Endometrial microvascular endothelial cells (primary cell): ENCODE data around the gene SKP1. TPM values are rescaled to one million over a fixed set of nuclear protein-coding genes. Genes with fewer than 3 reads are reported as not detected.

Experiments
- in situ Hi-C: cut with HindIII; loops from 2 replicates; pipeline ENCODE4 v1.10.0; 2017; ENCODE audit warnings: low sequenced_read_pairs, low pct_unique_long_range_greater_than_20kb; ENCODE audit errors: inconsistent ontology term
- total RNA-seq: library from RNA; depleted of rRNA; stranded (reverse); fragments of >200 nt; gene quantifications from one replicate; pipeline ENCODE4 v1.2.3, GENCODE V29; 2015; ENCODE audit errors: inconsistent ontology term

SKP1 gene
- total RNA-seq, 1 donor from 2014 or later: 339 TPM

DNA sequence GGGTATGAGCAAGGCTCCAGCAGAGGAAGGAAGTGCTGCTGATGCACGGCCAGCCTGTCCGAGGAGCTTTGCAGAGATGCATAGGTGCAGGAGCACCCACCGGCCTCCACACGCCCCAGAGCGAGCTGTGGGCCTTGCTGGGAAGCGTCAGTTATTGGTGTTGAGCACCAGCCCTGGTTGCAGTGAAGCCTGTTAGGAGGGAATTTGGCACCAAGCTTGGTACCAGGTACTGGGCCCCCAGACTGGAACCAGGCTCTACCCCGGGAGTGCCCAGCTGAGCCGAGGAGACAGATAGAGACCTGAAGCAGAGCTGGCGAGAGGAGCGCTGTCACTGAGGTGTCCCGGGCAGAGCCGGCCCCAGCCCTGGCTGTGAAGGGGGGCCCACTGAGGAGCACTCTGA lies 57.0 kb downstream of the SKP1 start:
- in situ Hi-C loops: no loop called here

DNA sequence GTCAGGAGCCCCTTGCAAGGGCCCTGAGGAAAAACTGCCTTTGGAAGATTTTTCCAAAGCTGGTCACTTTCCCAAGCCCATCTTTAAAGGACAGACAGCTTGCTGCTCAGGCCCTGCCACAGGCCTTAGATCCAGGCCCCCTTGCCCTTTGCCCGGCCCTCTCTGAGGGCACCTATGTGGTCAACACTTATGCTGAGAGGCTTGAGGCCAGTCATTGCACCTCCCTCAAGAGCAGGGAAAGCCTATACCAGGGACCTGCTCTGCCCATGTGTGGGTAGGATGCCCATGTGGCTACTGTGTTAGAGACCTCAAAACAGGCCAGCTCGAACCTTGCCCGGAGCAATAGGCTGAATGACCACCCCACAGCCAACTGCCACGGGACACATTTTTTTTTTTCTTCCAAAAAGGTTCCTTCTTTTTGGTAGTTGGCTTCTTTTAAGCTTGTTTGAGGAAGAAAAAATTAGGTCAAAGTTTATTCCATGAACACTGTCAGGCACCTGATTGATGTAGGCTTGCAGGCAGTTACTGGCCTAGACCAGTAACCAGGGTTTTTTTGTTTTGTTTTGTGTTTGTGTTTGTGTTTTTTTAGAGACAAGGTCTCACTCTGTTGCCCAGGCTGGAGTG lies 58.4 kb downstream of the SKP1 start:
- in situ Hi-C loops: no loop called here

DNA sequence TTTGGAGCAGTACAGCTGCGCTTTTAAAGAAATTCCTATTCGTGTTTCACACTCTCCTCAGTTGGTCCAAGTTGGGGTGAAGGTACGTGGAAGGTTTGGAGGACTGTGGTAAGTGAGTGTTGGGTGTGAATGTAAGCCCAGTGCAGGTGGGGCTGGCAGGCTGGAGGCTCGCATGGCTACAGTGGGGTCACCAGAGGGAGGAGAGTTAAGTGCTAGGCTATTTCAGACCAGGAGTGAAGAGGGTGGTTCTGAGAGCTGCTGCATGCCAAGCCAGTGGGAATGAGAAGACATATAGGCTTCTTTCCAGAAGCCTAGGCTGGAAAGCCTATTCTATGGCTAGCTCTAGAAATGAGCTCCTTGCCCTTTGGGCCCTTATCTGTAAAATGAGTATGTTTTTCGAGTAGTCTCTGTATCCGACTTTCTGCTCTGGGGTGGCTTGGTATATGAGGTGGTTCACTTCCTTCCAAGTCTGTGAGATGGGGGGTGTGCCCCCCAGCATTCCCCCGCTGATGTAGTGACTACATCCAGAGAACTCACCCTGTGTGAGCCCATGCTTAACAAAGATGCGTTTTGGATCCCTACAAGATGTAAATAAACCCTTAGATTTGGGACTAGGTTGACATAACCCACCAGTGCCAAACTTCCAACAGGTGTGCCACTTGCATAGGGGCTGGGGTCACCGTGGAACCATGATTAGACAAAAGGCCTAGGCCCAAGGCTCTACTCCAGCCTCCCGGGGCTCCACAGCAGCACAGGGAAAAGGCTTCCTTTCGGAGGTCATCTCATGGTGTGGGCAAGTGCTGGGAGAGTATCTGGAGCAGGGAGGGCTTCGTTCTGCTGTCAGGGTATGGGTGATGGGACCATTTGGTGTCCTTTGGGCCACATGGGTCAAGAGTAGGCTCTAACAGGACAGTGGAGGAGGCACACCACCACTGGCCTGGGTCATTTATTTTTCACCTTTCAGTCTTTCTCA lies 59.7 kb downstream of the SKP1 start:
- in situ Hi-C loops: no loop called here

DNA sequence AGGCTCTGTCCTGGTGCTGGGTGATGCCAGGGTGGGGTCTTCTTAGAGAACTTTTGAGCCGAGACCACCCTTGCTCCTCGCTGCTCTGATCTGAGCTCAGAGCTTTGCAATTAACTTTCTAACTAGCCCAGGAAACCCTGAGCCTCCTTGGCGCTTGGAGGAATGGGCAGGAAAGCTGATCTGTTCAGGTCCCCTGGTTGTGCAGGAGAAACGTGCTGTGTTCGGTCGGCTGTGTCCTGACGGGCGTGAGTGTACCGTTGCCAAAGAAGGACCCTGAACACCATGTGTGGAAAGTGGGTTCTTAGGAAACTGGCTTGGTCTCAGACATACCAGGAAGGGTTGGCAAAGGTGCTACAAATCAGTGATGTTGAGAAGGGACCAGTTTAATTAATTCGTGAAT lies 60.5 kb downstream of the SKP1 start:
- in situ Hi-C loops: no loop called here

DNA sequence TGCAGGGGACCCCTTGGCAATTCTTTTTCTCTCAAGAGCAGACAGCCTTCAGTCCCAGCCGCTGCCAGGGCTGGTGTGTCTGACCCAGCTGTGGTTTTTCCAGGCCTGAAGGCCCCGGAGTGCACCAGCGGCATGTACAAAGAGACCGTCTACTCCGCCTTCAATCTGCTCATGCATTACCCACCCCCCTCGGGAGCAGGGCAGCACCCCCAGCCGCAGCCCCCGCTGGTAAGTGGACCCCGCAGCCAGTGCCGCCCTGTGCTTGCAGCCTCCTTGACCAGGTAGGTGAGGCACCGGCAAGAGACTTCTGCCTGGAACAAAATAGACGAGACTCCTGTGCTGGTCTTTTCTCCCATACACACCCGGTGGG lies 61.0 kb downstream of the SKP1 start:
- in situ Hi-C loops: no loop called here

DNA sequence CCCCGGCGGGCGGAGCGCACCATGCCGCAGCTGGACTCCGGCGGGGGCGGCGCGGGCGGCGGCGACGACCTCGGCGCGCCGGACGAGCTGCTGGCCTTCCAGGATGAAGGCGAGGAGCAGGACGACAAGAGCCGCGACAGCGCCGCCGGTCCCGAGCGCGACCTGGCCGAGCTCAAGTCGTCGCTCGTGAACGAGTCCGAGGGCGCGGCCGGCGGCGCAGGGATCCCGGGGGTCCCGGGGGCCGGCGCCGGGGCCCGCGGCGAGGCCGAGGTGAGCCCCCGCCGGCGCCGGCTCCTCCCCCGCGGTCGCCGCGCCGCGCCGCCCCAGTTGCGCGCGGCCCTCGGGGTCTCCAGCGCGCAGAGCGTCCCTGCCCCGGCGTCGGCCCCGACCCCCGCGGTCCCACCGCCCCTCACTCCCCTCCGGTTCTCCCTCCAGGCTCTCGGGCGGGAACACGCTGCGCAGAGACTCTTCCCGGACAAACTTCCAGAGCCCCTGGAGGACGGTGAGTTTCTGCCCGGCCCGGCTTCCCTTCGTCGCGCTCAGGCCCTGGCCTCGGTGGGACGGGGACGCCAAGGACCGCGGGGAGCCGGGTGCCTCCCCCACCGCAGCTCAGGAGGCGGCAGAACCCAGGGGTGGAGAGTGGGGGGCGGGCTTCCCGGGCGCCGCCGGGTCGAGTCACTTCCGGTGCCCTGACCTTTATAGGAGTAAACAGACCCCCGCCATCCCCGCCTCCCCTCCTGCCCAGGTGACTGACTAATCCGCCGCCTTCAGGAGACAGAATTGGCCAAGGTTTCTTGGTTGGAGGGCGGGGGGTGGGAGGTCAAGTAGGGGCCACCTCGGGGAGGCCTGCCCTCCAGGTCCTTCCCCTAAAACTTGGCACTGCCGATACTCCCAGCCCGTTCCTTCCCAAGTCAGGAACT lies 61.6 kb downstream of the SKP1 start:
- in situ Hi-C loops: no loop called here

DNA sequence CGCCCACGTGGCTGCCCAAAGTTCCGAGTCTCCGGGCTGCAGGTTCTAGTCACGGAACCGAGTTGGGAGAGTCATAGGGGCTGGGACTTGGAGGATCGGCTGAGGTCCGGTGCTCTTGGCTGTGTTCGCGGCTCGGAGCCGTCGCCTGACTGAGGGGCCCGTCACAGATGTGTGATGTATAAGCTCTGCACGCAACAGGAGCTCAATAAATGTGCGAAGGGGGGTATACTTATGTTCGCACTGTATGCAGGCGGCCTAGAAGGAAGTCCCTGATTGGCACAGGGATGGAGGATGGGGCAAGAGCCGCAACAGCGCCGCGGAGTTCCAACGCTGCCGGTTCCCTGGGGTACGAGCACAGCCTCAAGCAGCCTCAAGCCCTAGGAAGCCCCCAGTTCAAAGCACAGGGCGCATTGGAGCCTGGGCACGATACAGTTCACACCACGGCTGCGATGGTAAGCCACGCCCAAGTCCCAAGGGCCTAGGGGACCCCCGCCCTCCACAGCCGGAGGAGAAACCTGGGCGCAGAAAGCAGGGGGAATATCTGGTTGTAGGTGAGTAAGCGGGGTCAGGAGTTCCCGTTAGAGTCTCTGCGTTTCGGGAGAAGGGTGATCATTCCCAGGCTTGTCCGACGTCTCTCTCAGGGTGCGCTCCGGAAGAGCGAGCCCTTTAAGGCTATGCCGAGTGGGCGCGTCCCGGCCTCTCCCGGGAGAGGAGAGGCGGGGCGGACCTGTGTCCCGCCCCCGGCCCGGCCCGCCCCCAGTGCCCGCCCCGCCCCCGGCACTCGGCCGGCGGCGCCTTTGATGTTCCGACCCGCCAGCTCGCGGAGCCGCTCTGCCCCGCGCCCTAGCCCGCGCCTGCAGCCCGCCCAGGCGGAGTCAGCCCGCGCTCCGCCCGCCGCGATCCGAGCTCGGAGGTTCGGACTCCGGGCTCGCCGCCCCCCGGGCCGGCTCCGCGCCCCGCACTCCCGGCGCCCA lies 62.6 kb downstream of the SKP1 start, which contains the start of gene TCF7:
TSS of gene TCF7 (plus strand) at position 780 of the 974 bp plus-strand sequence. CDS start 226 bp downstream, outside the sequence.
- in situ Hi-C loops: no loop called here

DNA sequence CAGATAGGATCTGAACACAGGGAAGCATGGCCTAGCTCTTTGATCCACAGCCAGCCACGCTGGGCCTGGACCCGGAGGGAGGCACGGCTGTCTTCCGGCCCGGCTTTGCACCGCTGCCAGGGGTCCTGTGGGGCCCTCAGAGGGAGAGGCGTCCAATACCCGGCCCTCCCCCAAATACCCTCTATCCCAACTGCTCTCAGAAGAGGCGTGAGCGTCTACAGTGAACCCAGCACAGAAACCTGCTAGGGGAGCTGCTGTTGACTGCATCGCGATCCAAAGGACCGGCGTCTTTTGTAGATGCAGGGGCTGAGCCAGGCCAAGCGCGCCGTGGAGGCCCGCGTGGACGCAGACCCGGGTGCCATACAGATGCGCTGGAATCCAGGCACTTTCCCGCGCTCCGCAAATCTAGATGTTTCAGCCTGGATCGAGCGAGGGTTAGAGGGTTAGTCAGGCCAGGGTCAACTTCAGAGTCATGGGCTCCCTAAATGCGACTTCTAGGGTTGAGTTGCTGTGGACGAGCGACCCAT lies 63.3 kb downstream of the SKP1 start:
- in situ Hi-C loops: no loop called here

DNA sequence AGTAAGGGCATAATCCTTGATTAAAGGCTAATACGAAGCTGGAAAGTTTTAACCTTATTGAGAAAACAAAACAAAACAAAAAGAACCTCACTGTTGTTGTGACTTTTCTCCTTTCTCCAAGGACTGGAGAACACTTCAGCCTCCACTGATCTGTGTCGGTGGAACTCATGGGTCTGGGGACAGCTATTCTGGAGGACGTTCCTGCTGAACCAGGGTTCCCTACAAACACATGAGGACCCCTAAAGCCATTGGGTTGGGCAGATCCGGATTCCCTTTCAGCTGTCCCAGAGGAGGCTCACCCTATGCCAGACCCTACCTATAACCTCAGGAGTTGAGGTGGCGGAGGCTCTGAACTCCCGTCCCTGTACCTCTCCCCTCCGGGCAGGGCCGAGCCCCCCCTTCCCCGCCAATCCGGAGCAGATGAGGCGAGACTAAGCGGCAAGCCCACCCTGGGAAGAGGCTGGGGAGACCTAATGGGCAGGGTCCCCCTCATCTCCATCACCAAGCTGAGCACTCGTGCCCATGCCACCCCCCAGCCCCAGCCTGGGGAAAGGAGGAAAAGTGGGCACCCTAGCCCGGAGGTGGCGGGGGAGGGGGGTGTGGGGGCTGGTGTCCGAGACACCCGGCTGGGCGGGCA lies 63.9 kb downstream of the SKP1 start:
- in situ Hi-C loops: no loop called here

DNA sequence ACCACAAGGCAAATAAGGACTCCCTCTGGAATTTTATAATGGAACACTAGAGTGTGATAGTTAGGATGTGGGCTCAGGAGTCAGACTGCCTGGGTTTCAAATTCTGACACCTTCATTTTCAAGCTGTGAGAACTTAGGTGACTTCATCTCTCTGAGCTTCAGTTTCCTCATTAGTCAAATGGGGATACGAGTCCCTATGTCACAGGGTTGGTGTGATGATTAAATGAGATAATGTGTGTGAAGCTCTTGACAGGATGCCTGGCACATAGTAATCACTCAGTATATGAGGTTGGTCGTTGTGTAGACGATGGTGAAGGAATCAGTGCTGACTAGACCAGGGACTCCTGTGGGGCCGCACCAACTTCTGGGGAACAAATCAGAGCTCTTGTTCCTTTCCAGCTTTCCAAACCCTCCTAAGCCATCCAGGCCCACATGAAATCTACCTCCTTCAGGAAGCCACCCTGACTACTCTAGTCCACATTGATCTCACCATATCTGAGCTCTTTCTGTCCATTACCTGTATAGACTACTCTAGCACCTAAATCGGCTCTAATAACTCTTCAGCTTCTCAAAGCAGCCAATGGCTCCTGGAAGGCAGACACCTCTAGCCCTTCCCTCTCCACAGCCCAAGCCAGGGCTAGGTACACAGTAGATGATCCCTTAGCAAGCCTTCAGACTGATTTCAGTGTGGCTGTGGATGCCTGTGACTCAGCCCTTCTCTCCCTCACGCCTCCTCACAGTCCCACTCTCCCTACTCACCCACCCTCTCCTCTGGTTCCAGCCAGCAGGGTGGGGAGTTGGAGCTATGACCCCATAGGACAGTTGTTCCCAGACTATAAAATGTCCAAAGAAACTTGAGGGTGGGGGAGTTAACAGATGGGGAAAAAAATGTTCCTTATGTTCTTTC lies 64.8 kb downstream of the SKP1 start:
- in situ Hi-C loops: no loop called here

DNA sequence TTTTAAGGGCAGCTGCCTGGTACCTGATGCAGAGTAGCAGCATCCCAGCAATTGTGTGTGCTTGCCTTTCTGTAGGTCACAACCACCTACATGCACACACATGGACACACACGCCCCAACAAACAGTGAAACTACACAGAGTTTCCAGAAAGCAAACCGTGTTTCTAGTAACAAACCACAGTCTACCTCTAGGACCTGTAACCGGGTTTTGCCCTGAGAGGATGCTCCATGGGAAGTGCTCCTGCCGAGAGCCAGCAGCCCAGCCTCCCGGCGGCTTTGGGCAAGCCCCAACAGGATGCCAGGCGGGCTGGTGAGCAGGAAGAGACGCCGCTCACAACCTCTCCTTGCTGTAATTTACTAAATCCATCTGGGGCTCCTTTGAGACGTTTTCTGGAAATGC lies 66.4 kb downstream of the SKP1 start:
- in situ Hi-C loops: no loop called here

DNA sequence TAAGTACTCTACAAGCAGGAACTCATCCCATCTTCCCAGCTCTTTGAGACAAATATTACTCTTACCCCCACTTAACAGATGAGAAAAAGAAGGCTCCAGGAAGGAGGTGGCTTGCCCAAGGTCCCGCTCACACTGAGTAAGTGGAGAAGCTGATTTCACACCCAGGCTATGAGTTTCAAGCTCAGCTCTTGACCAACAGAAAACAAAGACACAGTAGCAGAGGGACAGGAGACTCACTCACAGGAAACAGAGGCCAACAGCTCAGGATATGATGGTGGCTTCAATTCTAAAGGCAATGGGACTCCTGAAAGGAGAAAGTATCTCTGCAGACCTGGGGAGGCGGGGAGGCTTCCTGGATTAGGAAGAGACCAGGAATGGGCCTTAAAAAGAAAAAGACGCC lies 69.0 kb downstream of the SKP1 start:
- in situ Hi-C loops: no loop called here

DNA sequence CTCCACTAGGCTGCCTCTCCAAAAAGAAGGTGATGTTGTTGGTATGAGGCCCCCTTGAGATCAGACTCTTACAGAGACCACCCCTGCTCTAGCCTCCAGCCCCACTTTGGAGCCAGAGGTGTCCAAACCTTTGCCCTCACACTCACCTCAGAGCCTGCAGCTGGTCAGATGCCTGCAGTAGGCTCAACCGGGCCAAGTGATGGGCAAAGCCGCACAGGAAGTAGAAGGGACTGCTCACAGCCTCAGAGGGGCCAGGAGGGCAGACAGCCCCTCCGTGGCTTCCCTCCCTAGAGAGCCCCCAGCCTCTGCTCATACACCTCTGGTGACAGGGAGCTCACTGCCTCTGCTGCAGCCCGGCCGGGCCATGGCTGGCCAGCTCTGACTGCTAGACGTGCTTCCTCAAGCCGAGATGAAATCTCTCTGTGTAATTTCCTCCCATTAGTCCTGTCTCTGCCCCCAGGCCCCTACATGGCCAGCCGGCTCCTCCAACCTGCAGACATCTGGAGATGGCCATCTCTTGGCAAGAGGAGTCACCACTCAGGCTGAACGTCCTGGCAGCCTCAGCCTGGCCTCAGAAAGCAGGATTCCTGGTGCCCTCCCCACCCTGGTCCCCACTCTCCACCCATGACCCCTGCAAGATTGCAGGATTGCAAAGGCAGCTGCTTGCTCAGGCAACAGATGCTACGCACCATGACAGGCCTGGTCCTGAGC lies 69.6 kb downstream of the SKP1 start:
- in situ Hi-C loops: no loop called here

DNA sequence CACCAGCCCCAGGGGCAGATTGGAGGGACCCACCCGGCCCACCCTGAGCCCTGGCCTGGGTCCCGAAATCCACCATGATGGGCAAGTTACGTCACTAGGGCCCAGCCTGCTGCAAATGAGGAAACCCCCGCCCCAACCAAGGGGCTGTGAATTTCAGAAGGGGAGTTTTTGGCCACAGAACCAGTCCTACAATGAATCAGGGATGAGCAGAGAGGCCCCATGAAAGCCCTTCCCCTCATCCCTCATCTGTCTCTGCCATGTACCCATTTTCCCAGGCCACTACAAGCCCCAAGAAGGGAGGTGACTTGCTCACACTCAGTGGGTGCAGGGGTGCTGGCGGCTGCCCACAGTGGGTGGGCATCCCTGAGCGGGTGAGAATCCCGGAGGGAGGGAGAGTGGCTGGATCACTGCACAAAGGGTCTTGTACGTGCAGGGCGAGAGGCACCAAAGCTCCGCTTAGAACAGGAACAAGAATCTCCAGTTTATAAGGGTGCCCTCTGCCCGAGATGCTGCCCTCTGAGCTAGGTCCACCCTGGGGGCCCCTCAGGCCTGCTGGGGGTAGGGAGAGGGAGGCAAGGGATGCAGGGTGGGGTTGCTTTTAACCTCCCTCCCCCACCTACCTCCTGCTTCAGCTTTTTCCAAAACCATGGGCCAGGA lies 72.6 kb downstream of the SKP1 start:
- in situ Hi-C loops: no loop called here

DNA sequence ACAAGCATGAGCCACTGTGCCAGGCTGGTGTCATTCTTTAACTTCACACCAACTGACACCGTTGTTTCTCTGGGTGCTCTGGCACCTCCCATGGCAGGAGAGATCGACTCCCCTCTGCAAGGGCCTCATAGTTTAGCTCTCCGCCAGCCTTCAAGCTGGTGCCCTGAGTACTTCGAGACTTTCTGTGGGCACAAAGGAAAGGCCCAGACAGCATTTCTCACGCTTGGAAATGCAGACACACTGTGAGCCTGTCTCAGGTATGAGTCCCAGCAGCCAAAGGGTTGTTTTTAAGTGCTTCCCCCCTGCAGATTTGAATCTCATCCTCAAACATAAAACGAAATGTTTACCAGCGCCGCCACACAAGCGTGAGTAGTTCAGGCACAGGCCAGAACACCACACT lies 73.4 kb downstream of the SKP1 start:
- in situ Hi-C loops: no loop called here
